AG04450 (cell line): Measurements from ENCODE around the gene PCSK6. TPM values are rescaled to one million over a fixed set of nuclear protein-coding genes. Genes with fewer than 3 reads are reported as not detected.

ENCODE experiments used
- CTCF ChIA-PET: fragments of 300-600, 350-600 bp; formaldehyde crosslinking; extraction: SDS; loops from one replicate; lab custom pipeline; 2022; ENCODE audit warnings: antibody characterized with exemption, inconsistent platforms; lab: Charles Lee
- POLR2A ChIA-PET: fragments of 350-600 bp; formaldehyde crosslinking; extraction: SDS; loops from one replicate; lab custom pipeline; 2021; ENCODE audit warnings: antibody characterized with exemption, inconsistent platforms; lab: Yijun Ruan, JAX
- DNase-seq: peaks from one replicate; pipeline ENCODE4 v3.0.0-alpha.2; 2011; ENCODE audit warnings: low read depth, low spot score
- H3K27ac ChIP-seq: one replicate; pipeline ENCODE4 v1.5.1; 2012; ENCODE audit warnings: low read depth, low read length, control low read depth
- H3K27me3 ChIP-seq: one replicate; pipeline ENCODE4 v1.6.0; 2012; ENCODE audit warnings: low read length; ENCODE audit not compliant: control insufficient read depth, insufficient read depth
- H3K4me3 ChIP-seq: 2 replicates; pipeline ENCODE4 v1.5.1; 2011; ENCODE audit warnings: mild to moderate bottlenecking, low read depth, low read length, control low read depth
- H3K9me3 ChIP-seq: 2 replicates; pipeline ENCODE4 v1.5.1; 2012; ENCODE audit warnings: low read length; ENCODE audit not compliant: control insufficient read depth, insufficient read depth
- polyA plus RNA-seq: library from polyadenylated mRNA; depleted of rRNA; stranded (reverse); fragments of >200 nt; gene quantifications from 2 replicates; pipeline ENCODE4 v1.2.3, GENCODE V29; 2011
- TF ChIP-seq, protein P1 (sequence below): IDR thresholded peaks from 2 replicates; pipeline ENCODE4 v1.5.1; 2011; ENCODE audit warnings: low read depth, low read length, control low read depth, inconsistent platforms

Gene PCSK6
- polyA plus RNA-seq, 1 experiment: 0.06 TPM

- Histone ChIP-seq H3K27me3 (peaks cover 14% of the 10 kb centered on the region), H3K4me3 (no peak overlapping the region), H3K27ac (no peak overlapping the region), H3K9me3 (no peaks in the 10 kb centered on the region; the same call in 1 of the 2 replicates)
- ChIA-PET POLR2A (no interaction called here), CTCF (no interaction called here)
- DNase-seq: no peak
- TF ChIP-seq, protein P1, sequence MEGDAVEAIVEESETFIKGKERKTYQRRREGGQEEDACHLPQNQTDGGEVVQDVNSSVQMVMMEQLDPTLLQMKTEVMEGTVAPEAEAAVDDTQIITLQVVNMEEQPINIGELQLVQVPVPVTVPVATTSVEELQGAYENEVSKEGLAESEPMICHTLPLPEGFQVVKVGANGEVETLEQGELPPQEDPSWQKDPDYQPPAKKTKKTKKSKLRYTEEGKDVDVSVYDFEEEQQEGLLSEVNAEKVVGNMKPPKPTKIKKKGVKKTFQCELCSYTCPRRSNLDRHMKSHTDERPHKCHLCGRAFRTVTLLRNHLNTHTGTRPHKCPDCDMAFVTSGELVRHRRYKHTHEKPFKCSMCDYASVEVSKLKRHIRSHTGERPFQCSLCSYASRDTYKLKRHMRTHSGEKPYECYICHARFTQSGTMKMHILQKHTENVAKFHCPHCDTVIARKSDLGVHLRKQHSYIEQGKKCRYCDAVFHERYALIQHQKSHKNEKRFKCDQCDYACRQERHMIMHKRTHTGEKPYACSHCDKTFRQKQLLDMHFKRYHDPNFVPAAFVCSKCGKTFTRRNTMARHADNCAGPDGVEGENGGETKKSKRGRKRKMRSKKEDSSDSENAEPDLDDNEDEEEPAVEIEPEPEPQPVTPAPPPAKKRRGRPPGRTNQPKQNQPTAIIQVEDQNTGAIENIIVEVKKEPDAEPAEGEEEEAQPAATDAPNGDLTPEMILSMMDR: no peak
These were observed 118.4 kb downstream of the PCSK6 start for GRCh38 chr15:101371081-101371480.

- ChIA-PET POLR2A (no interaction called here), CTCF (no interaction called here)
- Histone ChIP-seq H3K27me3 (peaks cover 14% of the 10 kb centered on the region), H3K27ac (no peak overlapping the region), H3K9me3 (no peaks in the 10 kb centered on the region; the same call in 1 of the 2 replicates), H3K4me3 (no peak overlapping the region)
- TF ChIP-seq, protein P1: no peak
- DNase-seq: no peak
These were observed 119.0 kb downstream of the PCSK6 start for GRCh38 chr15:101370330-101371024.

DNA sequence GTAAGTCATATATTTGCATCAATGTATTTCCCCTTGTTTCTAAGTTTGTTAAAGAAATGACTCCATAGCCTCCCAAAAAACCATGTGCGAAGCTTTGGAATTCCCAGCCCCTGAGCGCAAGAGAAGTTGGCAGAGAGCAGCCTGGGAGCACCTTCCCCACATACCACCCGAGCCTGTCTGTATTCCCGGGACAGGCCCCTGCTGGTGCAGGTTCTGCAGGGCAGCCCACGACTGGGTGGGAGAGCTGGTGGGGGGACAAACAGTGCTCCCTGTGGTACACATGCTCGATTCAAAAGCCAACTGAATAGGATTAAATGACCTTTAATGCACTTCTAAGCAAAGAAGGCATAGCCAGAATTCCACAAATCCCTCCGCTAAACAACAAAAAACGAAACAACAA is 119.8 kb downstream of the PCSK6 start:
- H3K27ac ChIP-seq: no peak overlapping the region
- TF ChIP-seq, protein P1: no peak
- peaks cover 14% of the 10 kb centered on the region for H3K27me3 ChIP-seq
- POLR2A ChIA-PET: no interaction called here
- H3K9me3 ChIP-seq: no peaks in the 10 kb centered on the region; the same call in 1 of the 2 replicates
- H3K4me3 ChIP-seq: no peak overlapping the region
- no peak for DNase-seq
- CTCF ChIA-PET: no interaction called here

DNA sequence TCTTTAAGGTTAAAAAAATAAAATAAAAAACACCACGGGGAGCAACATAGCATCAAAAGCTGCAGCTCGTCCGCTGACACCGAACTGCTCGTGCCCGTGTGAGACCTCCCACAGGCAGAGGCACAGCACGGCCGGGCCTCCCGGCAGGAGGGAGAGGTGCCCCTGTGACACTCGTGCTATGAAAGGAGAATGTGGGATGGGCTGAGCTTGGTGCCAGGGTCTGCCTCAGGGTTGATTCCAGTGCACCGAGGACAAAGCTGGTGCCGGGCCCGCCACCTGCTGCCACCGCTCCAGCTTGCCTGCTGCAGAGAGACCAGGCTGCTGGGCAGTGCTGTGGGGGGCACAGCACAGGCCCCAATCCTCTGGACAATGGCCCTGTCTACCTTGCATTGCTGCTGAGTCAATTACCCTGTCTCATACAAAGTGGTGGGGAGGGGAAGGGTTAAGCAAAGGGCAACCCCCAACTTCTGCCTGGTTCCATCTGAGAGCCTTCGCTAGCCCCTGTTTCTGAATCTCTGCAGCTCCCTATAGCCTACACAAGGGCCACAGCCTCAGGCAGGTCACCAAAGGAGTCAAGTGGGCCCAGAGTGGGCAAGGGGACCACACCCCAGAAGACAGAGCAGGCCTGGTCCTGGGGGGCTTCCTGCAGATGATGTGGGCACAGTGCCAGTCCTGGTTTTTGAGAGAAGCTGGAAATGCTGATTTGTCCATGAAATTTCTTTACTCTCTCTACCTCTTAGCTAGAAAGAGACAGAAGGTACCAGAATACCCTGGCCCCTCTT is 120.5 kb downstream of the PCSK6 start:
- no peak overlapping the region for H3K4me3 ChIP-seq
- H3K27me3 ChIP-seq: peaks cover 14% of the 10 kb centered on the region
- ChIA-PET CTCF (no interaction called here), POLR2A (no interaction called here)
- no peak for DNase-seq
- H3K9me3 ChIP-seq: no peaks in the 10 kb centered on the region; the same call in 1 of the 2 replicates
- no peak overlapping the region for H3K27ac ChIP-seq
- TF ChIP-seq, protein P1: no peak

GRCh38 chr15:101368086-101368780 is 121.3 kb downstream of the PCSK6 start:
- DNase-seq: no peak
- POLR2A ChIA-PET: no interaction called here
- no peak overlapping the region for H3K4me3 ChIP-seq
- TF ChIP-seq, protein P1: no peak
- CTCF ChIA-PET: no interaction called here
- H3K27me3 ChIP-seq: peaks cover 14% of the 10 kb centered on the region
- no peak overlapping the region for H3K27ac ChIP-seq
- H3K9me3 ChIP-seq: no peaks in the 10 kb centered on the region; the same call in 1 of the 2 replicates
